Breast epithelium (tissue), 4 donors: ENCODE data around the gene SPTA1. TPM values are rescaled to one million over a fixed set of nuclear protein-coding genes. Genes with fewer than 3 reads are reported as not detected.

Experiments
- DNase-seq, 2 donors: peaks; one replicate each; pipeline ENCODE4 v3.0.0-alpha.2; 2019; ENCODE audit warnings: low spot score in 2 of 2
- H3K27ac ChIP-seq, 2 donors: fragments of 200-600 bp; sonication (generic) in 1 of 2; one replicate each; pipeline ENCODE4 v1.5.1; 2016 to 2019; ENCODE audit warnings: mild to moderate bottlenecking in 1 of 2
- H3K27me3 ChIP-seq, 2 donors: fragments of 200-600 bp; sonication (generic) in 1 of 2; one replicate each; pipeline versions ENCODE4 v1.5.1 to v1.6.0; 2017 to 2019; ENCODE audit warnings: control low read depth in 1 of 2, mild to moderate bottlenecking in 1 of 2
- H3K36me3 ChIP-seq: fragments of 200-600 bp; one replicate; pipeline ENCODE4 v1.5.1; 2019
- H3K4me1 ChIP-seq, 2 donors: fragments of 200-600 bp; sonication (generic); one replicate each; pipeline ENCODE4 v1.5.1; 2016 to 2019; ENCODE audit warnings: control low read depth in 1 of 2
- H3K4me3 ChIP-seq, 3 donors: fragments of 200-600 bp; sonication (generic); 1 replicate in 2 of 3; 2 replicates in 1 of 3; pipeline ENCODE4 v1.5.1; 2016 to 2019; ENCODE audit warnings: mild to moderate bottlenecking in 3 of 3, moderate library complexity in 2 of 3
- H3K9me3 ChIP-seq, 2 donors: fragments of 200-600 bp; sonication (generic) in 1 of 2; one replicate each; pipeline ENCODE4 v1.5.1; 2016 to 2019; ENCODE audit warnings: control low read depth in 1 of 2
- POLR2A ChIP-seq: fragments of 450-650 bp; IDR thresholded peaks from one replicate; pipeline ENCODE4 v1.6.1; 2016; ENCODE audit warnings: antibody characterized with exemption, mild to moderate bottlenecking, moderate library complexity
- POLR2AphosphoS5 ChIP-seq, 3 donors: sonication (generic); formaldehyde crosslinking; IDR thresholded peaks; one replicate each; pipeline ENCODE4 v1.6.1; 2017; ENCODE audit warnings: antibody characterized with exemption in 3 of 3
- intact Hi-C: fragments of 100-400 bp; cut with DNase I; formaldehyde crosslinking; loops from one replicate; pipeline ENCODE4 v1.15.1; 2023; ENCODE audit warnings: low total_unique reads
- total RNA-seq, 3 donors: library from RNA; depleted of rRNA; stranded (reverse); fragments of >200 nt; gene quantifications; one replicate each; pipeline ENCODE4 v1.1.0, GENCODE V29; 2016
- TF ChIP-seq, protein P1 (sequence below), 3 donors: fragments of 450-650 bp; IDR thresholded peaks; one replicate each; pipeline ENCODE4 v1.5.1; 2016 to 2017; ENCODE audit warnings: antibody characterized with exemption in 3 of 3, mild to moderate bottlenecking in 3 of 3, moderate library complexity in 3 of 3

SPTA1 gene
- total RNA-seq, 3 donors from 2014 or later: under 0.01 to 0.33 (median 0.15) TPM

DNA sequence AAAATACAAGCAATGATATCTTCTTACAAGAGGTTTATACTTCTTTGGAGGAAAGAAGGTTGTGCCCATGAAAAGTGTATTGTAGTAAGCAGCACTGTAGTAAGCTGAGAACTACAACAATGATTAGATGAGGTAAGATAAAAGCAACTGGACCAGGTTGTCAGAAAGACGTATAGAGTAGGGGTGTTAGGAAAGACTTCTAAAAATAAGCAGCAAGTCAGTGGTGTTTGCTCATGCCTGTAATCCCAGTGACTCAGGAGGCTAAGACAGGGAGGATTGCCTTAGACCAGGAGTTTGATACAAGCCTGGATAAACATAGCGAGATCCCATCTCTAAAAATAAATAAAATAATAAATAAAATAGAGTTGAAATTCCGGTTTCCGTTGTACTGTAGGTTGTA, 102.6 kb downstream of the SPTA1 start:
- Histone ChIP-seq H3K27me3 (no peaks in the 10 kb centered on the region), H3K27ac (no peak overlapping the region), H3K36me3 (no peaks in the 10 kb centered on the region), H3K4me3 (no peak overlapping the region), H3K9me3 (peaks cover 7 to 10% of the 10 kb centered on the region in 2 donors), H3K4me1 (no peaks in the 10 kb centered on the region)
- TF ChIP-seq POLR2AphosphoS5 (IDR thresholded peaks at IDR 0.05) (no peak), POLR2A (no peak)
- TF ChIP-seq, protein P1, sequence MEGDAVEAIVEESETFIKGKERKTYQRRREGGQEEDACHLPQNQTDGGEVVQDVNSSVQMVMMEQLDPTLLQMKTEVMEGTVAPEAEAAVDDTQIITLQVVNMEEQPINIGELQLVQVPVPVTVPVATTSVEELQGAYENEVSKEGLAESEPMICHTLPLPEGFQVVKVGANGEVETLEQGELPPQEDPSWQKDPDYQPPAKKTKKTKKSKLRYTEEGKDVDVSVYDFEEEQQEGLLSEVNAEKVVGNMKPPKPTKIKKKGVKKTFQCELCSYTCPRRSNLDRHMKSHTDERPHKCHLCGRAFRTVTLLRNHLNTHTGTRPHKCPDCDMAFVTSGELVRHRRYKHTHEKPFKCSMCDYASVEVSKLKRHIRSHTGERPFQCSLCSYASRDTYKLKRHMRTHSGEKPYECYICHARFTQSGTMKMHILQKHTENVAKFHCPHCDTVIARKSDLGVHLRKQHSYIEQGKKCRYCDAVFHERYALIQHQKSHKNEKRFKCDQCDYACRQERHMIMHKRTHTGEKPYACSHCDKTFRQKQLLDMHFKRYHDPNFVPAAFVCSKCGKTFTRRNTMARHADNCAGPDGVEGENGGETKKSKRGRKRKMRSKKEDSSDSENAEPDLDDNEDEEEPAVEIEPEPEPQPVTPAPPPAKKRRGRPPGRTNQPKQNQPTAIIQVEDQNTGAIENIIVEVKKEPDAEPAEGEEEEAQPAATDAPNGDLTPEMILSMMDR (IDR thresholded peaks at IDR 0.05): no peak
- intact Hi-C loops: no loop called here
- no peak for DNase-seq

DNA sequence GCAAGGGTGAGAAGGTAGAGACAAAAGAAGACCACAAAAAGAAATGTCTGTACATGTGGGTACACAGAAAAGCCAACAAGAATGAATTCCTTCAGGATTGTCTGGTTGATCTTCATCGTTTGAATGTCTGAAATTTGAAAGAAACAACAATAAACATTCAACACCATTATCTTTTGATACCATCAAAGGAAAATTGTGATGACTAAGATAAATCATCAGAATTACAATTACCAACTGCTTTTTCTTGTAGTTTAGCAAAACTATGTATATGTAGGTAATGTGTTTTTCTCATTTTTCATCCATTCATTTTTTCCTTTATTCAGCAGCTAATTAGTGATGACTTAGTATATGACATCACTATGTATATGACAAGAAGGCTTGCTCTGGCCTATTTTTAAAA, 106.8 kb downstream of the SPTA1 start, which contains the start of gene OR10X1:
Gene OR10X1, minus strand, starts transcription at position 167 of the 400 bp plus-strand sequence. Its CDS starts 0 bp downstream, at position 167.
- Histone ChIP-seq H3K27me3 (no peaks in the 10 kb centered on the region), H3K9me3 (no peaks in the 10 kb centered on the region), H3K36me3 (no peaks in the 10 kb centered on the region), H3K4me1 (no peaks in the 10 kb centered on the region), H3K4me3 (no peak within 1 kb of the TSS), H3K27ac (no peak within 1 kb of the TSS)
- intact Hi-C loops: no loop called here
- TF ChIP-seq, protein P1 (IDR thresholded peaks at IDR 0.05): no peak
- TF ChIP-seq POLR2AphosphoS5 (IDR thresholded peaks at IDR 0.05) (no peak), POLR2A (no peak)
- no peak for DNase-seq

DNA sequence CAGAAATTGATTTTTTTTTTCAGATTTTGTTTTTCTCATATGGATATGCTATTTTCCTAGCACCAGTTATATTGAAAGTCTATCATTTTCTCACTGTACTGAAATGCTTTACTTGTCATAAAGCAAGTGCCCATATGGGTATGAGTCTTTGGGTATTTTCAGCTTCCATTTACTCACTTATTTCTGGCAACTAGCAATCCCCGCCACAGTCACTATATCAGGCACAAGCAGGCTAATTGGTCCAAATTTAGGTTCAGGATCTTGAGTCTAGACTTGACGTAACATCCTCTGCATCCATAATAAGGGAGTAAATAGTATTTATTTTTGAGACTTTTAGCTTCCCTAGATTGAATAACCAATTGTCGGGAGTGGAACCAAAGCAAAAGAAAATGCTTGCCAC, 109.0 kb downstream of the SPTA1 start:
- Histone ChIP-seq H3K4me3 (no peak overlapping the region), H3K36me3 (no peaks in the 10 kb centered on the region), H3K4me1 (no peaks in the 10 kb centered on the region), H3K27me3 (no peaks in the 10 kb centered on the region), H3K27ac (no peak overlapping the region), H3K9me3 (no peaks in the 10 kb centered on the region)
- no peak for DNase-seq
- intact Hi-C loops: no loop called here
- TF ChIP-seq, protein P1 (IDR thresholded peaks at IDR 0.05): no peak
- TF ChIP-seq POLR2A: no peak
- no peak for TF ChIP-seq POLR2AphosphoS5 (IDR thresholded peaks at IDR 0.05)

DNA sequence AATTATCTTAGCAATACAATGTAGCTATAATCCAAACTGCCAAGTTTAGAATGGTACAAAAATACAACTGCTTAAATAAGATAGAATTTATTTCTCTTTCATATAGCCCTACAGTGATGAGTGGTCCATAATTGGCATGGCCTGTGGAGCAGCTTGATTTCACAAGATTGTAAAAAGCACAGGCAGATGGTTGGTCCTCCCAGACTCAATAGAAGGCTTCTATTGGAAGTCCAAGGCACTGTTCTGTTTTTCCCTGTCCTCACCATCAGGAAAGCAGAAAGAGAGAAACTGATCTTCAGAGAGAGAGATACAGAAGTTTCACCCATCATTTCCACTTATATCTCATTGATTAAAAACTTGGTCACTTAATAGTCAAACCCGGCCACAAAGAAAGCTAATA, 114.3 kb downstream of the SPTA1 start:
- intact Hi-C loops: no loop called here
- Histone ChIP-seq H3K27me3 (peaks cover 0 to 4% of the 10 kb centered on the region in 2 donors), H3K9me3 (no peaks in the 10 kb centered on the region), H3K4me1 (no peaks in the 10 kb centered on the region), H3K4me3 (no peak overlapping the region), H3K36me3 (no peaks in the 10 kb centered on the region), H3K27ac (no peak overlapping the region)
- TF ChIP-seq, protein P1 (IDR thresholded peaks at IDR 0.05): no peak
- TF ChIP-seq POLR2A (no peak), POLR2AphosphoS5 (IDR thresholded peaks at IDR 0.05) (no peak)
- no peak for DNase-seq

DNA sequence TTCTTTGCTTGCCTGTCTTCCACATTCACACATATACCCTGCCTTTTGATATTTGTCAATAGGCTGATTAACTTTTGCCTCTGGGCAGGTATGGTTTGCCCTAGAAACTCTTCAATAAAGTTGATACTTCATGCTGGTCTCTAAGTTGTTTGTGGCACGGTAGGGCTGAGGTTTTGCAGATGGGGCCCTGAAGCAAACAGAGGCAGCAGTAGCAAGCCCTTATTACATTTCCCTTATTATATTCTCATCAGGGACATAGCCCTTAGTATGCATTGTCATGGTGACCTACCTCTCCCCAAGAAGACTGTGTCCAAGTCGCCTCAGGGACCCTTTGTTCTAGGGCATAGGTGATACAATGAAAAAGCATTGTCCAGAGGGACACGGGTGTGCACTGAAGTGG, 116.0 kb downstream of the SPTA1 start, which contains the start of gene OR6P1:
Gene OR6P1, minus strand, starts transcription at position 101 of the 400 bp plus-strand sequence. CDS start 6,976 bp downstream, outside the sequence.
- intact Hi-C loops: no loop called here
- H3K4me3 ChIP-seq: no peak within 1 kb of the TSS
- DNase-seq: no peak
- TF ChIP-seq POLR2AphosphoS5 (IDR thresholded peaks at IDR 0.05) (no peak), POLR2A (no peak)
- TF ChIP-seq, protein P1 (IDR thresholded peaks at IDR 0.05): no peak
- peaks cover 0 to 4% of the 10 kb centered on the region in 2 donors for H3K27me3 ChIP-seq
- no peak within 1 kb of the TSS for H3K27ac ChIP-seq
- no peaks in the 10 kb centered on the region for H3K9me3 ChIP-seq
- H3K4me1 ChIP-seq: no peaks in the 10 kb centered on the region
- H3K36me3 ChIP-seq: no peaks in the 10 kb centered on the region
